Erythroblast (primary cell): ENCODE results near the gene CMTM5.
"Not testable (repeated sequence)": the region's sequence is repeated elsewhere in the genome, so short reads cannot be mapped to it uniquely, and the experiment has no call there.

Source experiments
- GATA1 ChIP-seq: IDR thresholded peaks from 2 replicates; pipeline ENCODE4 v1.6.1; 2011; ENCODE audit warnings: low read depth, mild to moderate bottlenecking, control low read depth, low read length, moderate library complexity
- POLR2A ChIP-seq: IDR thresholded peaks from 2 replicates; pipeline ENCODE4 v1.6.1; 2011; ENCODE audit warnings: mild to moderate bottlenecking, low read length

- not testable (repeated sequence) for TF ChIP-seq POLR2A, GATA1
These were observed 13.0 kb downstream of the CMTM5 start for GRCh38 chr14:23389871-23390270.
